ENCODE results near the gene IQCN.

DNA sequence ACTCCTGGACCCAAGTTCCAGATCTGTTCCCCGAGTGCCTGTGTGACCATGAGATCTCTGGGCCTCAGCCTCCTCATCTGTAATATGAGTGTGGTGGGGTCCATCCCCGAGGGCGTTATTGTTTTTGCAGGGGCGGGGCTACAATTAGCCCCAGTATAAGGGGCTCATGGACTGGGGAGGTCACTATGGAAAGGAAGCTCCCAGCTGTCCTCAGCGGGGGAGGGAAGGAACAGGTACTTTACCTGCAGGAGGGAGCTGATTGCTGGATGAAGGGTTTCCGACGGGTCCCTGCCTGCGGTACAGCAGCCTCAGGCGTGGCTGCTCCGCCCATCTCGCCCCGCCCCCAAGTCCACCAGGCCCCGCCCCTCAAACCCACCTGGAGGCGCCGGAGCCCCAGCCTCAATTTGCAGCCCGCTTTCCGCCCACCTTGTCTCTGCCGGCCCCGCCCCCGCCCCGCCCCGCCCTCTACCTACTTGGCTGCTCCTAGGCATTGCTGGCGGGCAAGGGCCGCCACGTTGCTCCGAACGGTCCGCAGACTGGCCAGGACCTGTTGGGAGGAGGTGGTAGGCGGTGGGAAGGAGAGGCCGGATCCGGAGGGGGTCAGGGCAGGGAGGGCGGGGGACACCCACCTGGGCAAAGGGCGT, 53.5 kb downstream of the IQCN start:
- TF ChIP-seq POLR2A (IDR thresholded peaks at IDR 0.05) (no peak), POLR2AphosphoS5 (IDR thresholded peaks at IDR 0.05) (no peak)

Data from sigmoid colon (tissue), 4 donors.